RWPE1 (cell line): ENCODE measurements around the gene LGI4.

Experiments
- CTCF ChIA-PET: fragments of 350-600 bp; sonication (Branson Sonifier 250); formaldehyde crosslinking; extraction: SDS; loops from one replicate; lab custom pipeline; 2021; lab: Yijun Ruan, JAX
- POLR2A ChIA-PET: fragments of 400-600 bp; formaldehyde crosslinking; extraction: SDS; loops from one replicate; lab custom pipeline; 2020; ENCODE audit warnings: antibody characterized with exemption; ENCODE audit not compliant: low non-redundant PET; lab: Yijun Ruan, JAX
- DNase-seq: peaks from one replicate; pipeline ENCODE4 v3.0.0; 2012; ENCODE audit warnings: low spot score
- H3K27ac ChIP-seq: fragments of 450-650 bp; 2 replicates; pipeline ENCODE4 v1.5.1; 2017
- CTCF ChIP-seq: fragments of 450-650 bp; conservative IDR thresholded peaks from 2 replicates; pipeline ENCODE4 v1.5.1; 2017; ENCODE audit warnings: low read depth, mild to moderate bottlenecking

Gene LGI4

GRCh38 chr19:35161434-35161743, 26.5 kb upstream of the LGI4 start:
- CTCF ChIA-PET, result interaction anchor here (0.6 kb wide), 1 partner anchor 86 kb away, joined by 5 read pairs; no protein-coding TSS in a partner anchor
- H3K27ac ChIP-seq, result no peak overlapping the region
- POLR2A ChIA-PET, result no interaction called here
- no peak for DNase-seq
- no peak for TF ChIP-seq CTCF

GRCh38 chr19:35160629-35161433, 26.0 kb upstream of the LGI4 start:
- ChIA-PET POLR2A (interaction anchor here (0.6 kb wide), 1 partner anchor 81 kb away, joined by 3 read pairs; no protein-coding TSS in a partner anchor), CTCF (interaction anchor here (0.6 kb wide), 1 partner anchor 87 kb away, joined by 5 read pairs; no protein-coding TSS in a partner anchor)
- no peak for TF ChIP-seq CTCF
- no peak for DNase-seq
- H3K27ac ChIP-seq, result no peak overlapping the region

GRCh38 chr19:35159606-35160005, 24.7 kb upstream of the LGI4 start:
- POLR2A ChIA-PET, result interaction anchor here (0.7 kb wide), 1 partner anchor 96 kb away, joined by 5 read pairs; no protein-coding TSS in a partner anchor
- H3K27ac ChIP-seq, result no peak overlapping the region
- TF ChIP-seq CTCF, result no peak
- CTCF ChIA-PET, result interaction anchor here (1.0 kb wide), 1 partner anchor 111 kb away, joined by 3 read pairs; no protein-coding TSS in a partner anchor
- DNase-seq, result no peak

GRCh38 chr19:35157431-35157830, 22.6 kb upstream of the LGI4 start:
- CTCF ChIA-PET, result no interaction called here

GRCh38 chr19:35156673-35157014, 21.8 kb upstream of the LGI4 start:
- DNase-seq, result no peak
- peak overlapping the region; percentile 15; the same call in 1 of the 2 replicates for H3K27ac ChIP-seq
- POLR2A ChIA-PET, result no interaction called here
- no peak for TF ChIP-seq CTCF
- CTCF ChIA-PET, result no interaction called here

More at GRCh38 chr19:35157431-35157830, 22.6 kb upstream of the LGI4 start:
- H3K27ac ChIP-seq, result 0 out of 2 replicates have a peak overlapping the region, but pooled peaks have one; percentile 15
- no peak for TF ChIP-seq CTCF
- no peak for DNase-seq
- POLR2A ChIA-PET, result no interaction called here

DNA sequence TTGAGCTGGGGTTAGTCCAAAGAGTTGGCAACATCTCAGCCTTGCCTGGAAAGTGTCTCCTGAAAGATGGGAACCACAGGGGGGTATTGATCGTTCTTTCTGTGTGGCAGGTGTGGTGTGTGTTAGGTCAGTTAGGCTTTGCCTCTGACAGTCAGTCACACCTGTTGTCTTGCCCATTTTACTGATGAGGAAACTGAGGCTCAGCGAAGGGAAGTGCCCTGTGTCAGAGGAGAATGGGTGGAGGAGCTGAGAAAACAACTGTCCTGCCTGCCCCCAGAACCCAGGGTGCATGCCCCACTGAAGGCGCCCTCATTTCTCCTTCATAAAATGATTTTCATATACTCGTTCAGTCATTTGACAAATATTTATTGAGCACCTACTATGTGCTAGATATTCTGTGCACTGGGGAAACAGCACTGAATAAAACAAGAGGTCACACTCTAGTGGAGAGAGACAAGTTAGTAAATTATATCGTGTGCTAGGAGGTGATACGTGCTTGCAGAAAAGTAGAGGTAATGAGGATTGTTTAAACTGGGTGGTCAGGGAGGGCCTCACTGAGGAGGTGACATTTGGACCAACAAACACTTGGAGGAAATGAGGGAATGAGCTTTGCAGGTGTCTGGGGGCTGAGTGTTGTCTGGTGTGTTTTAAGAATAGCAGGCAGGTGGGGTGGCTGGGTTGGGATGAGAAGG, 21.3 kb upstream of the LGI4 start:
- no peak for DNase-seq
- ChIA-PET CTCF (no interaction called here), POLR2A (no interaction called here)
- peak overlapping the region; percentile 79 for H3K27ac ChIP-seq
- TF ChIP-seq CTCF, result no peak
